22Rv1 (cell line): ENCODE results near the gene TOPAZ1.

ENCODE experiments used
- CTCF ChIP-seq: fragments of 450-650 bp; IDR thresholded peaks from 2 replicates; pipeline ENCODE4 v1.5.1; 2017; ENCODE audit warnings: mild to moderate bottlenecking
- ZFX ChIP-seq: fragments of 450-650 bp; IDR thresholded peaks from 2 replicates; pipeline ENCODE4 v1.6.1; 2017; ENCODE audit warnings: antibody characterized with exemption, borderline replicate concordance

- TF ChIP-seq CTCF = no peak
- TF ChIP-seq ZFX = no peak
These were observed 4.5 kb upstream of the TOPAZ1 start for GRCh38 chr3:44237161-44237560.
